Measurements from ENCODE around the gene CTSS.
A peak's percentile ranks its signal among the peaks of the same experiment; 100 is the strongest.

The CTSS gene

GRCh38 chr1:150696995-150697927 is 68.3 kb downstream of the CTSS start, which contains the start of gene GOLPH3L:
GOLPH3L (minus strand) TSS chr1:150697154; CDS start chr1:150694838, 2,316 bp downstream.
- peak; percentile 93 for DNase-seq (ENCODE audit: low spot score)

GRCh38 chr1:150696590-150696989 is 69.0 kb downstream of the CTSS start:
- DNase-seq (ENCODE audit: low spot score) = no peak

GRCh38 chr1:150696162-150696561 is 69.4 kb downstream of the CTSS start:
- peak; percentile 13 for DNase-seq (ENCODE audit: low spot score)

GRCh38 chr1:150695561-150695960 is 70.0 kb downstream of the CTSS start:
- no peak for DNase-seq (ENCODE audit: low spot score)

GRCh38 chr1:150692720-150693119 is 72.9 kb downstream of the CTSS start:
- DNase-seq (ENCODE audit: low spot score) = no peak

- no peak for DNase-seq (ENCODE audit: low spot score)
These were observed 76.8 kb downstream of the CTSS start for GRCh38 chr1:150688763-150689162.

- DNase-seq (ENCODE audit: low spot score) = no peak
These were observed 79.3 kb downstream of the CTSS start for GRCh38 chr1:150686275-150686674.

GRCh38 chr1:150683914-150684313 is 81.7 kb downstream of the CTSS start:
- no peak for DNase-seq (ENCODE audit: low spot score)
